ENCODE data around the gene PLPP4.
A peak's percentile ranks its signal among the peaks of the same experiment; 100 is the strongest.

Gene PLPP4

GRCh38 chr10:120527691-120528090 is 70.7 kb downstream of the PLPP4 start:
- no peak for DNase-seq

- no peak for DNase-seq
Measured at GRCh38 chr10:120530699-120531098, 73.7 kb downstream of the PLPP4 start.

GRCh38 chr10:120538091-120538490 is 81.1 kb downstream of the PLPP4 start:
- DNase-seq = no peak

GRCh38 chr10:120539076-120539475 is 82.0 kb downstream of the PLPP4 start:
- no peak for DNase-seq

- peak; percentile 43 for DNase-seq
Measured at GRCh38 chr10:120540486-120540885, 83.5 kb downstream of the PLPP4 start.

- no peak for DNase-seq
Measured at GRCh38 chr10:120541984-120542383, 85.0 kb downstream of the PLPP4 start.

- no peak for DNase-seq
Measured at GRCh38 chr10:120542591-120542990, 85.6 kb downstream of the PLPP4 start.

- DNase-seq = no peak
Measured at GRCh38 chr10:120543291-120543690, 86.3 kb downstream of the PLPP4 start.

GRCh38 chr10:120548210-120548609 is 91.2 kb downstream of the PLPP4 start:
- no peak for DNase-seq

GRCh38 chr10:120552262-120552661 is 95.2 kb downstream of the PLPP4 start:
- no peak for DNase-seq

- no peak for DNase-seq
Measured at GRCh38 chr10:120553911-120554310, 96.9 kb downstream of the PLPP4 start.

GRCh38 chr10:120555436-120555835 is 98.4 kb downstream of the PLPP4 start:
- DNase-seq = no peak

- DNase-seq = no peak
Measured at GRCh38 chr10:120555842-120556532, 99.0 kb downstream of the PLPP4 start.

GRCh38 chr10:120557311-120557710 is 100.3 kb downstream of the PLPP4 start:
- DNase-seq = peak; percentile 71

- no peak for DNase-seq
Measured at GRCh38 chr10:120559800-120560199, 102.8 kb downstream of the PLPP4 start.

GRCh38 chr10:120562956-120563355 is 105.9 kb downstream of the PLPP4 start:
- DNase-seq = no peak

- no peak for DNase-seq
Measured at GRCh38 chr10:120570418-120570817, 113.4 kb downstream of the PLPP4 start.

GRCh38 chr10:120571266-120571665 is 114.2 kb downstream of the PLPP4 start:
- no peak for DNase-seq

- DNase-seq = no peak
Measured at GRCh38 chr10:120572307-120572706, 115.3 kb downstream of the PLPP4 start.

- DNase-seq = no peak
Measured at GRCh38 chr10:120573355-120573754, 116.3 kb downstream of the PLPP4 start.

GRCh38 chr10:120574981-120575380 is 118.0 kb downstream of the PLPP4 start:
- no peak for DNase-seq

GRCh38 chr10:120575411-120575810 is 118.4 kb downstream of the PLPP4 start:
- DNase-seq = no peak

GRCh38 chr10:120578134-120578533 is 121.1 kb downstream of the PLPP4 start:
- no peak for DNase-seq

GRCh38 chr10:120578890-120579289 is 121.9 kb downstream of the PLPP4 start:
- DNase-seq = no peak
